ENCODE data around the gene AIMP1.
A peak's percentile ranks its signal among the peaks of the same experiment; 100 is the strongest.

AIMP1 gene

DNA sequence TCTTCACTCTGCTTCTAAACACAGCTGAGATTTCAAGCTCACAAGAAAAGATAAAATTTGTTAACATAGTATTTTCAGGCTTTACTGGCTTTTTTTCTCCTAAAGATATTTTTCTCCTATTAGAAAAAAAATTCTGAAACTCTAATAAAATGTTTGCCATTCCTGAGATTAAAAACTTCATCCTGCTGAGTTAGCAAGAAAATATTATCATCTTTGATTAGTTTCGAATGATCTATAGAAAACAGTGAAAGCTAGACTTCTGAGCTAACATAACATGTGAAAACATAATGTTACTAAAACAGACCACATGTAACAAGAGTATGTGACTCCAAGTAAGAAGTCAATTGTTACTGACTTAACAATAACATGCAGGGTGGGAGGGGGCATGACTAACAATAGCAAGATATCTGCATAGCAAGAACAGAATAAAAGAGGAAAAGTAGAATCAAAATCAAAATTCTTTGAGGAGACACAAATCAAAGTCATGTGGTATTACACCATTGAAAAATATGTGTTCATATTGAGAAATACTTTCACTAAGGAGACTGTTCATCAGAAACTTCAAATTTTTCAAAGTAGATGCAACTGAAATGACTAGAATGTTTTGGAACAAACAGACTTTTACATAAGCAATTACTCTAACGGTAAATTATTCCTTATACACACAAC lies 14.8 kb upstream of the AIMP1 start:
- FAIRE-seq: peak; percentile 44
- DNase-seq (ENCODE audit: insufficient read length, low spot score): no peak
- TF ChIP-seq, protein P1, sequence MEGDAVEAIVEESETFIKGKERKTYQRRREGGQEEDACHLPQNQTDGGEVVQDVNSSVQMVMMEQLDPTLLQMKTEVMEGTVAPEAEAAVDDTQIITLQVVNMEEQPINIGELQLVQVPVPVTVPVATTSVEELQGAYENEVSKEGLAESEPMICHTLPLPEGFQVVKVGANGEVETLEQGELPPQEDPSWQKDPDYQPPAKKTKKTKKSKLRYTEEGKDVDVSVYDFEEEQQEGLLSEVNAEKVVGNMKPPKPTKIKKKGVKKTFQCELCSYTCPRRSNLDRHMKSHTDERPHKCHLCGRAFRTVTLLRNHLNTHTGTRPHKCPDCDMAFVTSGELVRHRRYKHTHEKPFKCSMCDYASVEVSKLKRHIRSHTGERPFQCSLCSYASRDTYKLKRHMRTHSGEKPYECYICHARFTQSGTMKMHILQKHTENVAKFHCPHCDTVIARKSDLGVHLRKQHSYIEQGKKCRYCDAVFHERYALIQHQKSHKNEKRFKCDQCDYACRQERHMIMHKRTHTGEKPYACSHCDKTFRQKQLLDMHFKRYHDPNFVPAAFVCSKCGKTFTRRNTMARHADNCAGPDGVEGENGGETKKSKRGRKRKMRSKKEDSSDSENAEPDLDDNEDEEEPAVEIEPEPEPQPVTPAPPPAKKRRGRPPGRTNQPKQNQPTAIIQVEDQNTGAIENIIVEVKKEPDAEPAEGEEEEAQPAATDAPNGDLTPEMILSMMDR (IDR thresholded peaks at IDR 0.05; ENCODE audit: insufficient read depth, missing control alignments): no peak

DNA sequence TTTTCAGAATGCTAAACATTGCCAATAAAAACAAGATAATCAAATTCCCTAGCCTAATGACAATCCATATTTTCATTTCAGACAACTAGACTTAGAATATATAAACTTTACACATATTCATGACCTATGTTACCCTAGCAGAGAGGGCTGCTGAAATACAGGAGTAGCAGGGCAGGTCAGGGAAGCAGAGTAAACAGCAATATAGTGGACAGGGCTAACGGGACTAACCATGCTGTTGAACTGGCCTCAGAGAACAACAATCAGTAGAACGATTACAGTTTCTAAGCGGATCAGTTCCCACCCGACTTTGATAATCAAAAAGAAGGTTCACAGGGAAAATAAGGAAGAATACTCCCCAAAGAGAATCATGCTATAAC lies 14.3 kb upstream of the AIMP1 start:
- FAIRE-seq: no peak
- no peak for DNase-seq (ENCODE audit: insufficient read length, low spot score)
- TF ChIP-seq, protein P1 (IDR thresholded peaks at IDR 0.05; ENCODE audit: insufficient read depth, missing control alignments): no peak

DNA sequence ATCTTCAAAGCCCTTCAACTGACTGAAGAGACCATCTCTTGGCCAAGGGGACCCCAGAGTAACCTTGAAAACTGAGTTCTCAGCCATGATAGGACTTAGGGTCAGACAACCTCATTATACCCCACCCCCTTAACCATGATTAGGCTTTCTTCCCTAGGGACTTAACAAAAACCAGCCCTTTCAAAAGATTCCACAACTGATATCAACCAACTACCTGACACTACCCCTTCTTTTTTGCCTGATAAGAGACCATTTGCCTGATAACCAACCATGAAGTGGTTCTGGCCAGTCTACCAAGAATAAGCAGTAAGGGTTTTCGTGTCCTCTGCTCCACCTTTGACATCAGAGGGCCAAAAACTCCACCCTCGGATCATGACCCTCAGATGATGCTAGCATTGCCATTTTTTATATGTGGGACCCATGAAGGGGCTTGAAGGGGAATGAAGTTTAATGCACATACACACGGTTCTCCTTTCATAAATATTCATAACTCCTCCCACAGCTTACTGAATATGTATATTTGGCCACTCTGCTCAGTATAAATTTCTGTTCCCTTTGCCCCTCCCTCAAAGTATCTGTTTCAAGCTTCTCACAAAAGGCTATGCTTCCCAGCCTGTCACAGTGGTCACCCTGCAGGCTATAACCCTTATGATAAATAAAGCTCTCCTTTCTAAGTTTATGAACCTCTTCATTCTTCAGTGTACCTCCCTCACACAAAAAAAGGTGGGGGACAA lies 12.6 kb upstream of the AIMP1 start:
- TF ChIP-seq, protein P1 (IDR thresholded peaks at IDR 0.05; ENCODE audit: insufficient read depth, missing control alignments): no peak
- DNase-seq (ENCODE audit: insufficient read length, low spot score) (no peak), FAIRE-seq (no peak)

DNA sequence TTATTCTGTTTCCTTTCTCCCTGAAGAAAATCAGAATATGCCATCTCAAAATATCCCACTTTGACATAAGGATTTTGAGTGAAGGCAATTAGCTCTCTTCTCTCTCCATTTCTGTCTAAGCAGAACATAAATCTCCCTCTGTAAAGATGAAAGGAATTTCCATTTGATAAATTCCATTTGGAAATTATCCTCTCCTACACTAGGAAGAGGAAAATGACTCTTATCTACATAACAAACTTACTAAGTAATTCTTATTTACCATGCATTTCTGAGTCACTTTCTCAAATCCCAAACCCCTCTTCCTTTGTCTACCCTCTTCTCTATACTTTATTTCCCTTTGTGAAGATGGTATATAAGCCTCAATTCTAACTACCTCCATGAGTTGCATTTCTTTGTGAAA lies 11.7 kb upstream of the AIMP1 start:
- FAIRE-seq: no peak
- TF ChIP-seq, protein P1 (IDR thresholded peaks at IDR 0.05; ENCODE audit: insufficient read depth, missing control alignments): no peak
- no peak for DNase-seq (ENCODE audit: insufficient read length, low spot score)

DNA sequence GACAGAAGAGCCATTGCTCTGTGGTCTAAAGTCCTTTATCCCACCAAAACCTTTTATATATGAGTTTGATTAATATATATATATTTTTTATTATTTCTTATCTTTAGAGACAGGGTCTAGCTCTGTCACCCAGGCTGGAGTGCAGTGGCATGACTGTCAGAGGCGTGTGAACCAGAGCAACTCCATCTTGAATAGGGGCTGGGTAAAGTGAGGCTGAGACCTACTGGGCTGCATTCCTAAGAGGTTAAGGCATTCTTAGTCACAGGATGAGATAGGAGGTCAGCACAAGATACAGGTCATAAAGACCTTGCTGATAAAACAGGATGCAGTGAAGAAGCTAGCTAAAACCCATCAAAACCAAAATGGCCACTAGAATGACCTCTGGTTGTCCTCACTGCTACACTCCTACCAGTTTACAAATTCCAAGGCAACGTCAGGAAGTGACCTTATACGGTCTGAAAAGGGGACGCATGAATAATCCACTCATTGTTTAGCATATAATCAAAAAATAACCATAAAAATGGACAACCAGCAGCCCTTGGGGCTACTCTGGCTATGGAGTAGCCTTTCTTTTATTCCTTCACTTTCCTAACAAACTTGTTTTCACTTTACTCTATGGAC lies 10.8 kb upstream of the AIMP1 start:
- FAIRE-seq (no peak), DNase-seq (ENCODE audit: insufficient read length, low spot score) (no peak)
- TF ChIP-seq, protein P1 (IDR thresholded peaks at IDR 0.05; ENCODE audit: insufficient read depth, missing control alignments): no peak

DNA sequence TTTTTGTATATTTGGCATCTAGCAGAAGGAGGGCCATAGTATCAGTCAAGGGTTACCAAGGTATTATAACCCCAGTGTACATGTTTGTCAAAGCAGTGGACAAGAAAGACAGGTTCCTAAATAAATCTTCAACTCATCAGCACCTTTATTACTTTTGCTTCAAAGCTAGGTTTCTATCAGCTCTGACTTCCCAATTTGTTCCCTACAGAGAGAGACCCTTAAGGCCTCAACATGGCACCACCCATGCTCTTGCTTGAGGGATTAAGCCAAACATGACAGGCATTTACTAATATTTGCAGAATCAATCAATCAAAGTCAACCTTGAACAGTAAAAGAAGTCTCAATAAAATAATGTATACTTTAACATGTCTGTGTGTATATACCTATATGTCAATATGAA lies 9.8 kb upstream of the AIMP1 start:
- FAIRE-seq: no peak
- TF ChIP-seq, protein P1 (IDR thresholded peaks at IDR 0.05; ENCODE audit: insufficient read depth, missing control alignments): no peak
- DNase-seq (ENCODE audit: insufficient read length, low spot score): no peak

DNA sequence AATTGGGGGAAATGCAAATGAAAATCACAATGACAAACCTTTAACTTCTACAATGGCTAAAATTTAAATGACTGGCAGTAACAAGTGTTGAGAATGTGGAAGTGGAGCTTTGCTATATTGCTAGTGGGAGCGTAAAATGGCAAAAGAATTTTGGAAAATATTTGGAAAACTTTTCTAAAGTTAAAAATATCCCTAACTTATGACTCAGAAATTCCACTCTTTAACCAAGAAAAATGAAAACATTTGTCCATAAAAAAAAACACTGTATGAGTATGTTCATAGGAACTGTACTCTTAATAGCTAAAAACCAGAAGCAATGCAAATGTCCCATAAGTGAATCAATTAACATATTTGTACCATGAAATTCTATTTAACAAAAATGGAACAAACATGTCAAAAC lies 4.0 kb upstream of the AIMP1 start:
- TF ChIP-seq, protein P1 (IDR thresholded peaks at IDR 0.05; ENCODE audit: insufficient read depth, missing control alignments): no peak
- FAIRE-seq: no peak
- no peak for DNase-seq (ENCODE audit: insufficient read length, low spot score)
